GM12875 (cell line): ENCODE data around the gene FAR1.

Experiments
- H3K4me3 ChIP-seq: one replicate; pipeline ENCODE4 v1.5.1; 2011; ENCODE audit warnings: low read depth, low read length, control low read depth
- TF ChIP-seq, protein P1 (sequence below): IDR thresholded peaks from 2 replicates; pipeline ENCODE4 v1.5.1; 2011; ENCODE audit warnings: low read depth, mild to moderate bottlenecking, control low read depth, inconsistent platforms, low read length, moderate library complexity, borderline replicate concordance; ENCODE audit not compliant: insufficient read depth

The FAR1 gene

DNA sequence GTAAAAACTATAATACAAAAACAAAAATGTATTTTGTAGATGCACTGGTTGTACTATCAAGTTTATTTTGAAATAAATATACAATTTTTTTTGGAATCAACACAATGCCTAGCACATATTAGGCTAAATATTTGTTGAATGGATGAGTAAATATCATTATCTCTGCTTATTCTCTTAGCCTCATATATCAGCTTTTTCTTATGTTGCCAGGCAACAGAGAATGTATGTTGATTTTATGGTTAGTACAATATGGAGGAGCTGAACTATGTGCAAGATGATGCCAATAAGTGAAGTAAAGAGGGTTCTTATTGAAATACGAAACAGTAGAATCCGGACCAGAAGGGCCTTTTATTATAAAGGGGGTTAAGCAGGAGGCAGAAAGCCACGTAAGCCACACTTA, 94.9 kb downstream of the FAR1 start:
- no peak overlapping the region for H3K4me3 ChIP-seq
- TF ChIP-seq, protein P1, sequence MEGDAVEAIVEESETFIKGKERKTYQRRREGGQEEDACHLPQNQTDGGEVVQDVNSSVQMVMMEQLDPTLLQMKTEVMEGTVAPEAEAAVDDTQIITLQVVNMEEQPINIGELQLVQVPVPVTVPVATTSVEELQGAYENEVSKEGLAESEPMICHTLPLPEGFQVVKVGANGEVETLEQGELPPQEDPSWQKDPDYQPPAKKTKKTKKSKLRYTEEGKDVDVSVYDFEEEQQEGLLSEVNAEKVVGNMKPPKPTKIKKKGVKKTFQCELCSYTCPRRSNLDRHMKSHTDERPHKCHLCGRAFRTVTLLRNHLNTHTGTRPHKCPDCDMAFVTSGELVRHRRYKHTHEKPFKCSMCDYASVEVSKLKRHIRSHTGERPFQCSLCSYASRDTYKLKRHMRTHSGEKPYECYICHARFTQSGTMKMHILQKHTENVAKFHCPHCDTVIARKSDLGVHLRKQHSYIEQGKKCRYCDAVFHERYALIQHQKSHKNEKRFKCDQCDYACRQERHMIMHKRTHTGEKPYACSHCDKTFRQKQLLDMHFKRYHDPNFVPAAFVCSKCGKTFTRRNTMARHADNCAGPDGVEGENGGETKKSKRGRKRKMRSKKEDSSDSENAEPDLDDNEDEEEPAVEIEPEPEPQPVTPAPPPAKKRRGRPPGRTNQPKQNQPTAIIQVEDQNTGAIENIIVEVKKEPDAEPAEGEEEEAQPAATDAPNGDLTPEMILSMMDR, result no peak

DNA sequence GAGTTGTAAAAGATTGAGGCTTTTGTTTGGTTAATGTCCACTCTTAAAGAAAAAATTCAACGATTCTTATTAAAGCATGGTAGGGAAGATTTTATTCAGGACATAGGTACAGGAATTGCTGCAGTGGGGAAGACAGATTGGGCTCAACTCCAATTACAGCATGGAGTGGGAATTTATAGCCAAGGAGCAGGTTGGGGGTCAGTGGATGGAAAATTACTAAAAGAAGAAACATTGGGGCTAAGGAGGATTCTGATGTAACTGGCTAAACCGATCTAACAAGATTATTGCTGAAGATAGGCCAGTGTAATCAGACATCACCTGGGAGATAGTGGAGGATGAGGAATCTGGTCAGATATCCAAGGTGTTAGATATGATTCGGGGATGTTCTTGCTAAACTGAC, 97.4 kb downstream of the FAR1 start:
- no peak overlapping the region for H3K4me3 ChIP-seq
- TF ChIP-seq, protein P1, result no peak

DNA sequence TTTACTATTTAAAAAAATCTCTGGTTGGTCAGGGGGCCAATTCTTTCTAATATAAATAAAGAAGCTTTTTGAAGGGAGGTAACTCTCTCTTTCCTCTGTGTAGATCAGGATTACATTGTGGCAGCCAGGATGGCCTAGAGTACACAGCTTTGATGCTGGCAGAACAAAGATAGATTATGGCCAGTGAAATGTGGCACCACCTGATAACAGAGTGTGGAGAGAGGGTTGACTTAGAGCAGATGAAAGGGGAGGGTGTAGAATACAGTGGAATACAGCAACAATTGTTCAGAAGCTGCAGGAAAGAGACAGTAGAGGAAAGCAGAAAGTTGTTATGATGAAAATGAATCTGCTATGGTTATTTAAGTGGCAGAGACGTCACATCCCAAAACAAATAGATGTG, 99.0 kb downstream of the FAR1 start:
- TF ChIP-seq, protein P1, result no peak
- no peak overlapping the region for H3K4me3 ChIP-seq

DNA sequence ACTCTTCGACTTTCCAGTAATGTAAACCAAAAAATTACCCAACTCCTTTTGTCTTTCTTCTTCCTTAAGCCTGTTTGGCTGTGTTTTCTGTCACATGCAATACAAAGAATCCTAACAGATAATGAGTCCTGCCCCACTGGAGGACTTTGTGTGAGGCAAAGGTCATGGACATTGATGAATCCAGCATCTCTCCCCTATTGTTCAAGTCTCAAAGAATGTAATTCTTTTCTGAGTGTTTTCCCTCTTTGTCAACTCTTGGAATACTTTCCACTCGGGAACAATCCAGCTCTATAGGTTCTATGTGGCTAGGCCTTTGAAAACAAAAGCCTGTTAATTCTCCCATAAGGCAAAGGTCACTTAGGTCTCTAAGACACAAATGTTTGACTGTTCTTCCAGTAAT, 100.7 kb downstream of the FAR1 start:
- no peak overlapping the region for H3K4me3 ChIP-seq
- TF ChIP-seq, protein P1, result no peak

DNA sequence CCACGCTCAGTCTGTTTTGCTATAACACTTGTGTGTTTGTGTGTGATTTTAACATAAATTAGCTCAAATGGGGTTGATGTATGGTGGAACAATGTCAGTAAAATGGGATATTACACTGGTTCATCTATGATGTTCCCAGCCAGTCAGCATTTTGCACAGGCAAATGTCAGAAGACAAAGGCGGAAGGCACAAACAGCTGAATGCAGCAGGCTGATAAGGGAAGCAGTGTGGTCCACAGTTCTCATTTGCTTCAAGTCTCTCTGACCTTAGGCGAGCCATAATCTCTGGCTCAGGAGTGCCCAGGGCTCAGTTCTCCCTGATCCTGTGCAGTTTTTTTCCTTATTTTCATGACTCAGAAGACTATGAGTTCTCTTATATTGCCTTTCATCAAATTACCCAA, 102.7 kb downstream of the FAR1 start:
- H3K4me3 ChIP-seq, result no peak overlapping the region
- TF ChIP-seq, protein P1, result no peak

DNA sequence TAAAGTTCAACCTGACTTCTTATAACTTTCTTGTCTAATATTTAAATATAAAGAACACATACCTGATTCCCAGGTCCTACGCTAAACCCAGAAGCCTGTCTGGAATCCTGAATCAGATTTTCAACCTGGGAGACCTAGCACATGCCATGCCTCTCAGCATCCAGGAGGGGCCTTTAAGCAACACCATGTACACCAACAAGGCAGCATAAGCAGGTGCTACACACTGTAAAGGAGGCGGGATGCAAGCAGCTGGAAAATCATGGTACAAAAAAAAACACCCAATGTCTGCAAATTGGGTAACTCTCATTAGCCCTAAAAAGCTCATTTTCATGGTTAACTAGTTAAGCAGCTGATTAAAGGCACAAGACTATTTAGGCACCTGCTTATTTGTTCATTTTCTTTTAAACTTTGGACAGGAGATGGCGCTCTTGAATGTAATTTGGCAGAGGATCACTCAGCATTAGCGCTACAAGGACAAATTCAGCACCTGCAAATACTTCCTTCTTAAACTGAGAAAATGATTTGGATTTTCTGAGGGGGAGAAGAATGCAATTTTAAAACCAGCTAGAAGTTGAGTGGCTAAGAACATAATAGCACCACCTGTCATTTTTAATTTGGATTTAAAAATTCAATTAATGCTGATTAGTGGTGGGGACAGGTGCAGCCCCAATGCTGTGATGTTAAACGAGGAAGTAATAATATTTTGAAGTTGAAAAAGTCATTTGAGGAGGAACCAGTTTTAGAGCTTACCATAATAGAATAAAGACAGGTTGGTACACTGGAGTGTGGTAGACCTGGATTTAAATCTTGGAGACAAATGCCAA, 104.0 kb downstream of the FAR1 start:
- no peak overlapping the region for H3K4me3 ChIP-seq
- TF ChIP-seq, protein P1, result no peak; the same call in 1 of the 2 replicates

DNA sequence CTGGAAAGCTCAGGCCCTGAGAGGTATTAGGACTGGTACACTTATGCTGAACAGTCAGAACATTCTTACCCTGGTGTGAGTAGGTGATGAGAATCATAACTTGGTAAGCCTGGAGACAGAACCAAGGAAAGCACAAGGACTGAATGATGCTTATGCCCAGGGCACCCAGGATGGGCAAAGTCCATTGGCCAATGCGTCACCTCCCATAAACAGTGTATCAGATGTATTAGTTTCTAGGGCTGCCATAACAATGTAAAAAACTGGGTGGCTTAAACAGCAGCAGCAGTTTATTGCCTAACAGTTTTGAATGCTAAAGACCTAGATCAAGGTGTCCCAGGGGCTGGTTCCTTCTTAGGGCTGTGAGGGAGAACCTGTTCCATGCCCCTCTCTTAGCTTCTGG, 107.0 kb downstream of the FAR1 start:
- no peak overlapping the region for H3K4me3 ChIP-seq
- TF ChIP-seq, protein P1, result no peak
